Cardiac fibroblast (primary cell): ENCODE measurements around the gene RYR1.
"Not testable (repeated sequence)": the region's sequence is repeated elsewhere in the genome, so short reads cannot be mapped to it uniquely, and the experiment has no call there.

Experiments
- DNase-seq, 2 donors: peaks; one replicate each; pipeline versions ENCODE4 v3.0.0 to v3.0.0-alpha.2; 2010; ENCODE audit warnings: low read depth in 2 of 2
- H3K4me3 ChIP-seq, 2 donors: replicated peaks in 1 of 2; 1 replicate in 1 of 2; 2 replicates in 1 of 2; pipeline ENCODE4 v1.5.1; 2011; ENCODE audit warnings: low read depth in 2 of 2, low read length in 2 of 2, mild to moderate bottlenecking in 2 of 2, moderate library complexity in 1 of 2
- TF ChIP-seq, protein P1 (sequence below): IDR thresholded peaks from one replicate; pipeline ENCODE4 v1.5.1; 2011; ENCODE audit warnings: low read depth, mild to moderate bottlenecking, low read length, inconsistent platforms

Gene RYR1

GRCh38 chr19:38565691-38566105 is 132.2 kb downstream of the RYR1 start:
- H3K4me3 ChIP-seq: no peak overlapping the region
- TF ChIP-seq, protein P1, sequence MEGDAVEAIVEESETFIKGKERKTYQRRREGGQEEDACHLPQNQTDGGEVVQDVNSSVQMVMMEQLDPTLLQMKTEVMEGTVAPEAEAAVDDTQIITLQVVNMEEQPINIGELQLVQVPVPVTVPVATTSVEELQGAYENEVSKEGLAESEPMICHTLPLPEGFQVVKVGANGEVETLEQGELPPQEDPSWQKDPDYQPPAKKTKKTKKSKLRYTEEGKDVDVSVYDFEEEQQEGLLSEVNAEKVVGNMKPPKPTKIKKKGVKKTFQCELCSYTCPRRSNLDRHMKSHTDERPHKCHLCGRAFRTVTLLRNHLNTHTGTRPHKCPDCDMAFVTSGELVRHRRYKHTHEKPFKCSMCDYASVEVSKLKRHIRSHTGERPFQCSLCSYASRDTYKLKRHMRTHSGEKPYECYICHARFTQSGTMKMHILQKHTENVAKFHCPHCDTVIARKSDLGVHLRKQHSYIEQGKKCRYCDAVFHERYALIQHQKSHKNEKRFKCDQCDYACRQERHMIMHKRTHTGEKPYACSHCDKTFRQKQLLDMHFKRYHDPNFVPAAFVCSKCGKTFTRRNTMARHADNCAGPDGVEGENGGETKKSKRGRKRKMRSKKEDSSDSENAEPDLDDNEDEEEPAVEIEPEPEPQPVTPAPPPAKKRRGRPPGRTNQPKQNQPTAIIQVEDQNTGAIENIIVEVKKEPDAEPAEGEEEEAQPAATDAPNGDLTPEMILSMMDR: no peak
- no peak for DNase-seq

GRCh38 chr19:38569368-38569983 is 136.0 kb downstream of the RYR1 start:
- H3K4me3 ChIP-seq: no peak overlapping the region
- no peak for DNase-seq
- TF ChIP-seq, protein P1: no peak

GRCh38 chr19:38571682-38572081 is 138.2 kb downstream of the RYR1 start:
- no peak for DNase-seq
- TF ChIP-seq, protein P1: no peak
- no peak overlapping the region for H3K4me3 ChIP-seq

DNA sequence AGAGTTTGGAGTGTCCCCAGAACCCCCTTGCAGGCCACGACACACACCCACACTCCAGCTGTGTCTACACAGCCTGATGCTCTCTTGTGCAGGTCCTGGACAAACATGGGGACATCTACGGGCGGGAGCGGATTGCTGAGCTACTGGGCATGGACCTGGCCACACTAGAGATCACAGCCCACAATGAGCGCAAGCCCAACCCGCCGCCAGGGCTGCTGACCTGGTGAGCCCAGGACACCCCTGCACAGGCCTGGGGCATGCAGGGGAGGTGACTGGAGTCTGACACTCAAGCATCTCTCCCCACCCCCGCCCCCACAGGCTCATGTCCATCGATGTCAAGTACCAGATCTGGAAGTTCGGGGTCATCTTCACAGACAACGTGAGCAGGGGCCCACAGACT is 144.3 kb downstream of the RYR1 start:
- no peak for DNase-seq
- TF ChIP-seq, protein P1: no peak
- H3K4me3 ChIP-seq: no peak overlapping the region

GRCh38 chr19:38579304-38579703 is 145.8 kb downstream of the RYR1 start:
- H3K4me3 ChIP-seq, DNase-seq: not testable (repeated sequence)

DNA sequence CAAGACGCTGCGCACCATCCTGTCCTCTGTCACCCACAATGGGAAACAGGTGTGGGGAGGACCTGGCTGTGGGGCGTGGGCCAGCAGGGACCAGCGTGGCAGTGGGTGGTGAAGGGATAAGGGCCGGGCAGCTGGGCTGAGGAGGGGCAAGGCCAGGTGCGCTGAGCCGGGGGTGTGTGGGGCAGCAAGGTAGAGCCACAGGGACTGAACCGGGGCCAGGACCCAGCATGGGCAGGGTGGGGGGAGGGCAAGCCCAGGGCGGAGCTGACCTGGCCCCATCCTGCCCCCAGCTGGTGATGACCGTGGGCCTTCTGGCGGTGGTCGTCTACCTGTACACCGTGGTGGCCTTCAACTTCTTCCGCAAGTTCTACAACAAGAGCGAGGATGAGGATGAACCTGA is 146.6 kb downstream of the RYR1 start:
- no peak overlapping the region for H3K4me3 ChIP-seq
- TF ChIP-seq, protein P1: no peak
- DNase-seq: no peak

DNA sequence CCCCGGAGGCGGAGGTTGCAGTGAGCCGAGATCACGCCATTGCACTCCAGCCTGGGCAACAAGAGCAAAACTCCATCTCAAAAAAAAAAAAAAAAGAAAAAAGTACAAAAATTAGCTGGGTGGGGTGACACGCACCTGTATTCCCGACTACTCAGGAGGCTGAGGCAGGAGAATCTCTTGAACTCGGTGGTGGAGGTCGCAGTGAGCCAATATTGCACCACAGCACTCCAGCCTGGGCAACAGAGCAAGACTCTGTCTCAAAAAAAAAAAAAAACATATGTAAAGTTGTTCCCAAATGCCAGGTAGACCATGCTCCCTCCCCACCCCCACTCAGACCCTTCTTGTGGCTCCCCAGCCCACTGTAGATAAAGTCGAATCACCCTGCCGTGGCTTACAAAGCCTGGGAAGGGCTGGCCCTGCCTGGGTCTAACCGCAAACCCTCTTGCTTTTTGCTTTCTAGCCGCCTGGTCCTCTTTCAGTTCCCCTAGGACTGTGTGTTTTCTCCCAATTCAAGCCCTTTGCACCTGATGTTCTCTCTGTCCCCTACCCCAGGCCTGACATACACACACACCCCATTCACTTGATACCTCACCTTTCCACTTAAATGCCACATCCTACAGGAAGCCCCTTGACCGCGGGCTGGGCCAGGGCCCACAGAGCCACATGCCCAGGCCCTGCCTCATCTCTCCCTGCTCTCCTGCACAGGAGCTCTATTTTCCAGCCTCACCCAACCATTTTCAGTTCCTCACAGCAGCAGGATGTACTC is 149.9 kb downstream of the RYR1 start:
- no peak overlapping the region for H3K4me3 ChIP-seq
- TF ChIP-seq, protein P1: no peak
- DNase-seq: no peak
